DMS79 treated with DMSO at 0.1 percent for 48 hours (cell line): ENCODE measurements around the gene MOB3A.

Source experiments
- DNase-seq: peaks from one replicate; lab custom pipeline; 2025; lab: John Stamatoyannopoulos, UW

MOB3A gene

DNA sequence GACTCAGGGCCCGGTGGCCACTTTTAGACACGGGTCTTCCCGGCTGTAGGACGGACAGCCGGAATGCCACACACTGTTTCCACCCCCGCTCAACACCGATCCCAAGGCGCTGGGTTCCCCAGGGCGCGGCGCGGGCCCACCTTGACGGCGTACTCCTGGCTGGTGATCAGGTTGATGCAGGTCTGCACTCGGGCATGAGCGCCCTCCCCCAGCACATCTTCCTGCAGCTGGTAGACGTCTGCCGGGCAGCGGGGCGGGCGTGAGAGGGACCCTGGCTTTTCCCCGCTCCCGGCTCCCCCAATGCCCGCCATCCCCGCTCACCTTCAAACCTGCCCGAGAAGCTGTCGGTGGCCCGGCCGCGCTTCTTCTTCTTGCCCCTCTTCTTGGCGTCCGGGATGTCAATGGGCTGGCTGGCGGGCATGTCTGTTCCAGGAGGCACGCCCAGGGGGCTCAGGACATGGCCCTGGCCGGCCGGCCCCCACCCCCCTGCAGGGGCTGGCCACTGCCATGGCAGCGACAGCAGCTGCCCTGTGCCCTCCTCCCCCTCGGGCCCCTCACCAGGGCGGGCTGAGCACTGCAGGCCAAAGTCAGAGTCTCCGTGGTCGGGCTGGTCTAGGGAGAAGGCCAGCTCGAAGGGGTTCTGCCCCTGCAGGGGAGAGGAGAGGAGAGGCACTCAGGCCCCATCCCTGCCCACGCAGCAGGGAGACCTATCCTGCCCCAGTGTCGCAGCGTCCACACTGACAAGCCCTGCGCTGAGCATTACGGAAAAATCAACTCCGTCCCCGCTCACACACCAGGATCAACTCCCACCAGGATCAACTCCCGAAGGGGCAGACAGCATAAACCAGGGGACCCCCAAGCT, 49.8 kb downstream of the MOB3A start:
- no peak for DNase-seq

DNA sequence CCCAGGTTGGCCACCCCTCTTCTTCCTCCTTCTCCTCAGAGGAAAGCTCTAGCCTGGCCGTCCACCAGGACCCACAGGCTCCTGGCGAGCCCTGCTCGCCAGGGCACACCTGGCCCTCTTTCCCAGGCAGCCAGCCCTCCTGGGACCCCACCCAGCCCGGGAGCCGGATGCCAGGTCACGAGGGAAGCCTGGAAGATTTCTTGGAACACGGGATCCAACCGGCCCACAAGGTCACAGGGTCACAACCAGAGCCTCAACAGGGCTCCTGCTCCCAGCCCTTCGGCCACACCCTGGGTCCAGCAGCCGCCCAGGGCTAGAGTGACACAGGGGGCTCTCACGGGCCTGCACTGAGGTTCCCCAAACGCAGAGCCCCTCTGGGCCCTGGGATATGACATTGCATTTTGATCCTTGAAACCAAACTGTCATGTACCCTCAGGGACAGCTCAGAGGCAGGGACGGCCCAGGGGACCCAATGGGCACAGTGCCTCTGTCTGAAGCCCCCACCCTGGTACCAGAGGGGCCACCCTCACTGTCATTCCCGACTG, 50.6 kb downstream of the MOB3A start:
- no peak for DNase-seq

- no peak for DNase-seq
Measured at GRCh38 chr19:2044709-2045500, 51.2 kb downstream of the MOB3A start.

DNA sequence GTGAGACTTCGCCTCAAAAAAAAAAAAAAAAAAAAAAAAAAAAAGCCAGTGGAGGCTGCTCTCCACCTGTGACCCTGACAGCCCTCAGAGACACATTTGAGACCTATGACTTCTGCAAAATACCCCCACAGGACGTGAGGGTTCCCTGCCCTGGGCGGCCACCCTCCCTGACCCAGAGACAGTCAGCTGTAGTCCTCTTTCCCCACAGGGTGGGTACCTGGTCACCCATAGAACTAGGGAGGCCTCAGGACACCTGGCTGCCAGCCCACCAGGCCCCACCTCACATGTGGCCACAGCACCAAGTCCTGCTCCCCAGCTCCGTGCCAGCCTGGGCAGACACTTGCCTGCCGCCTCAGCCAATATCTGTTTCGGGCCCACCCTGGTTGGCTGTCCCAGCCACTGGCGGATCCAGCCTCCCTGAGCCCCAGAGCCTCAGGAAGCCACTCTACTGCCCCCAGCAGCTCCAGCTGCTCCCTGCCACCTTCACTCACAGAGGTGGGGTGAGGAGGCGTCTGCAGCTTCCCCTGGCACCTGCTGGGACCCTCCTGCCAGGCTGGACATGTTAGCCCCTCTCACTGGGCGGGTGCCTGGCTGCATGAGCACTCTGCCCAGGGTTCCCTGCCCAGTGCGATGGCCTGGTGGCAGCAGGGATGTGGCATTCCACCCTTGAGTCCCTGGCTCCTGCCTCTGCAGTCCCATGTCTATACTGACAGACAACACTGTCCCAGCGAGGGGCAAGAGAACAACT, 52.0 kb downstream of the MOB3A start:
- DNase-seq, result no peak

DNA sequence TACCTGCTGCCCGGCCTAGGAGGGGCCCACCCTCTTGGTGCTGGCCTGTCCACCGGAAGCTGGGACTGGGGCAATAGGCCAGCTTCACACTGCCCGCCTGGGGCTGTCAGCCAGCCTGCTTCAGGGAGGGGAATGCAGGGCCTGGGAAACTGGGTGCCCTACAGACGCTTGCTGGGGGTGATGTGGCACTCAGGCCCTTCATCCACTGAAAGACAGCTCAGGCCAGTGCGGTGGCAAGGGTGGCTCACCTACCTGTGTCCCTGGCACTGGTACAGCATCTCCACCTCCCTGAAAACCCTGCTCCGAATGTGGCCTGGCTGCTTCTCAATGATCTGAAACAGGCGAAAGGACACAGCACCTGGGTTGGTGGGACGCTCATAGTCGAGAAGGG, 52.9 kb downstream of the MOB3A start:
- DNase-seq, result no peak

GRCh38 chr19:2042485-2043250, 53.5 kb downstream of the MOB3A start:
- no peak for DNase-seq

DNA sequence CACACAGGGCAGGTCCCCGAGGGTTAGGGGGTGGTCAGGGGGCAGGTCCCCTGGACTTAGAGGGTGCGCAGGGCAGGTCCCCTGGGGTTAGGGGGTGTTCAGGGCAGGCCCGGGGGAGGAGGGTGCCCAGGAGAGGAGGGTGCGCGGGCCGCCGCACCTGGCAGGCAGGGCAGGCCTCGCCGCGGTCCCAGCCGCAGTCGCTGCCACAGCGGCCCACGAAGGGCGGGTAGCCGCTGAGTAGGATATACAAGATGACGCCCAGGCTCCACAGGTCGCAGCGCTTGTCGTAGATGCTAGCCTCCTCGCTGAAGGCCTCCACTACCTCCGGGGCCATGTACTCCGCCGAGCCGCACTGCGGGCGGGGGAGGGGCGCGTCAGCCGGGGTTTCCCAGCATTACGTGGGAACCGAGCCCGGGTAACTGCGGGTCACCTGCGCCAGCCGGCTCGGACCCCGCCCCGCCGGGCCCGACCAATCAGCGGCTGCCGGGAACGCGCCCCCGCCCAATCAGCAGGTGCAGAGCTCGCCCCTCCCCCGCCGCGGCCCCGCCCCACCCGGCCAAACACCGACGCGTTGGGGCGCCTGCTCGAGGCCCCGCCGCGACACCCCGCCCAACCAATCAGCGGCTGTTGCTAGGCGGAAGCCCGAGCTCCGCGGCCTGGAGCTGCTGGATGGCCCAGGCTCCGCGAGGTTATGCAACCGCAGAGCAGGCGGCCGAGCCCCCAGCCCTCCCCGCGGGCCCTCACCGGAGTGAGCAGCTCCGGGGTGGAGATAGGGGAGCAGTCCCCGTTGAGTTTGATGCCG, 54.2 kb downstream of the MOB3A start:
- DNase-seq, result peak; percentile 53

DNA sequence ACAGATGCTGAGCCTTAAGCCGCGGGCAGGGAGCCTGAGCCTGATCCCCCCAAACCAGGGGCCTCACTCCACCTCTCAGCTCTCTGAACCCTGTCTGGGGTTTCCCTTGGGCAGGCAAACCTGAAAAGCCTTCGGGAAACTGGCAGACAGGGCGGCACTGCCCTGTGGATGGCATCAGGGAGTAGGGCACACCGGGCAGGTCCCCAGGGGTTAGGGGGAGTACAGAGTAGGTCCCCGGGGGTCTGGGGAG, 54.8 kb downstream of the MOB3A start:
- DNase-seq, result no peak

- DNase-seq, result no peak
Measured at GRCh38 chr19:2040647-2041432, 55.3 kb downstream of the MOB3A start.

- DNase-seq, result no peak
Measured at GRCh38 chr19:2039959-2040646, 56.0 kb downstream of the MOB3A start.

DNA sequence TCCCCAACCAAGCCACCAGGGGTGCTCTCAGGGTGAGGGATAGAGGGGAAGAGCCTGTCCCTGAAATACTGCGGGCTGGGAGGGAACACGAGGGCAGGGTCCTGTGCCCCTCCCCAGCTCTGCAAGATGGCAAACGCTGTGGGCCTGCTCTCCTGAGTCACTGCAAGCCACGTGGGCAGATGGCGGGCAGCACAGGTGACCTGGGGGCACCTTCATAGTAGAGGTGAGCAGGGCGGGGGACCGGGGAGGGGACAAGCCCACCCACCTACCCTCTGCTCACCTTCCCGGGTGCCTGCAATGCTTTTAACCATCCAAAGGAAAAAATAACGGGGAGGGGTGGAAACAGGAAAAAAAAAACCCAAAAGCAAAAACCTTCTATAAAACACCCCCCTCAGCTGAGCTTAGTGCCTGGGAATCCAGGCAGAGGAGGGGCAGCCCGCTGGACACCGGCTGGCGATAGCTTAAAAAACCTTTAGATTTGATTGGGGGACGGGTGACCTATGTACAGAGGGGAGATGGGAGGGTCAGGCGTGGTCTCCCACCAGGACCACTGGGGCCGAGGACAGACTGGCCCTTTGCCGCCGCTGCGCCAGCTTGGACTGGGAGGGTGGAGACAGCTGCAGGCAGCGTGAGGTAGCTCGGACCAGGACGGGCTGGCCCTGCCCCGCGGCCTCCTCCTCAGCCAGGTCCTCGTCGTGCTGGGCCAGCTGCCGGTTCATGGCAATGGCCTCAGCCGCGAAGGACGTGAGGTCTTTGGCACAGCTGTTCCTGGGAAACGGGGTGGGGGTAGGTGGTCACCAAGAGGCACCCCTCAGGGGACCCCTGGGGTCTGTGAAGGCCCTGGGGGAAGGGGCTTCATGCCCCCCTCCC, 56.8 kb downstream of the MOB3A start:
- no peak for DNase-seq

GRCh38 chr19:2038284-2039088, 57.6 kb downstream of the MOB3A start:
- no peak for DNase-seq

DNA sequence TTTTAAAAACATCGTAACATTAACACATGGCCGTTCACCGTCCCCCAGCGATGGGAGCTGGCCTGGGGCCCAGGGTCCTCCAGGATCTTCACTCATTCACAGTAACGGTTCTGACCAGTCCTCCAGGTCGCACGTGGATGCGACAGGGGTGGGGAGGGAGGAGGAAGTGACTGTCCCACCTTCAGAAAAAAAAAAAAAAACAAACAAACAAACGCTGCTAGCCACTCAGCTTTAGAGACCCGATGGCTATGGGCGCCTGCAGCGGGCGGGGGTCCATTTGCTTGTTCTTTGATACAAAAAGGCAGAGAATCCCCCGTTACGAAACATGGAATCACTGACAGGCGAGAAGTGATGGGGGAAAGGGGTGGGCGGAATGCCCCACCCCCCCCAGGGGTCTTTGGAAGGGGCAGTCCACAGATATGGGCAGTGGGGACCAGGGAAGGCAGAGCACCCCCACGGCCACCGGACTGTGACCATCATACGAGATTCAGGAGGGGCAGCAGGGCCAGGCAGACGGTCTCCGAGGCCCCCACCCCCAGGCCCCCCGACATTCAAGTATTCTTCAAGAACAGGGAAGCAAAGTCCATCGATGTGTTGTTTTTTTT, 58.4 kb downstream of the MOB3A start:
- DNase-seq, result no peak

- no peak for DNase-seq
Measured at GRCh38 chr19:2036424-2036823, 59.7 kb downstream of the MOB3A start.

- no peak for DNase-seq
Measured at GRCh38 chr19:2035590-2035991, 60.5 kb downstream of the MOB3A start.

- no peak for DNase-seq
Measured at GRCh38 chr19:2034729-2035589, 61.2 kb downstream of the MOB3A start.
